HG02970 (cell line): Measurements from ENCODE around the gene ZNF213.

Experiments
- ATAC-seq: cut with Tn5 transposase; IDR thresholded peaks from one replicate; pipeline ENCODE4 v1.9.1; 2021; ENCODE audit warnings: mild to moderate bottlenecking, moderate library complexity, moderate number of reproducible peaks; ENCODE audit not compliant: unreplicated experiment, low FRiP score

Gene ZNF213

DNA sequence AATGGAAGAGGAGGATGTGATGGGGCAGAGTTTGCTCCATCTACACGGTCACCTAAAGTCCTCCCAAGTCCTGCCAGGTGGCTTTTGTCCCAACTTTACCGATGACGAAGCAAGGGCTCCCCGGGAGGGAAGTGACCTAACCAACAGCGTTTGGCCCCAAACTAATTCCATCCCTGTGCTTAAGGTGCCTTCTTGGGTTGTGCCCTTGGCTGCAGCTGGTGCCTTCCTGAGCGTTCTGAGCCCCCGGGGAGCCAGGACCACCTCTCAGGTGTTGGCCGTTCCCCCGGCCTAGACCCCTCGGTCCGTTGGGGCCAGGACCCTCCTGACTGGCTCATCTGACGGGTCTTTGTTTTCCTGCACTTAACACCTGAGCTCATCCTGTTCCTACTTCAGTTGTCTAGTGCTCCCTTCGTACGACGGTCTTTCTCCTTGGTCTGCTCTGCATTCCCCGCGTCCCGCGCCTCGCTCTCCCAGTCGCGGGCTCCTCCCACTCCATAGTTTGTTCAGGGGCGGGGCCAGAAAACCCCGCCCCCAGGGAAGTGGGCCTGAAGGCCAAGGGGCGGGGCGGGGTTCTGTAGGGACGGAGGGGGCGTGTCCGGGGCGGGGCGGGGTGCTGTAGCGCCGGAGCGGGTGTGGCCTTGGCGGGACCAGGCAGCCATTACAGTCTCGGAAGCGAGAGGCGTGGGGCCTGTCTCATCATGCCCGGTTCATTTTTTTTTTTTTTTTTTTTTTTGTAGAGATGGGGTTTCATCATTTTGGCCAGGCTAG, 34.9 kb upstream of the ZNF213 start:
- ATAC-seq, result peak; percentile 50

DNA sequence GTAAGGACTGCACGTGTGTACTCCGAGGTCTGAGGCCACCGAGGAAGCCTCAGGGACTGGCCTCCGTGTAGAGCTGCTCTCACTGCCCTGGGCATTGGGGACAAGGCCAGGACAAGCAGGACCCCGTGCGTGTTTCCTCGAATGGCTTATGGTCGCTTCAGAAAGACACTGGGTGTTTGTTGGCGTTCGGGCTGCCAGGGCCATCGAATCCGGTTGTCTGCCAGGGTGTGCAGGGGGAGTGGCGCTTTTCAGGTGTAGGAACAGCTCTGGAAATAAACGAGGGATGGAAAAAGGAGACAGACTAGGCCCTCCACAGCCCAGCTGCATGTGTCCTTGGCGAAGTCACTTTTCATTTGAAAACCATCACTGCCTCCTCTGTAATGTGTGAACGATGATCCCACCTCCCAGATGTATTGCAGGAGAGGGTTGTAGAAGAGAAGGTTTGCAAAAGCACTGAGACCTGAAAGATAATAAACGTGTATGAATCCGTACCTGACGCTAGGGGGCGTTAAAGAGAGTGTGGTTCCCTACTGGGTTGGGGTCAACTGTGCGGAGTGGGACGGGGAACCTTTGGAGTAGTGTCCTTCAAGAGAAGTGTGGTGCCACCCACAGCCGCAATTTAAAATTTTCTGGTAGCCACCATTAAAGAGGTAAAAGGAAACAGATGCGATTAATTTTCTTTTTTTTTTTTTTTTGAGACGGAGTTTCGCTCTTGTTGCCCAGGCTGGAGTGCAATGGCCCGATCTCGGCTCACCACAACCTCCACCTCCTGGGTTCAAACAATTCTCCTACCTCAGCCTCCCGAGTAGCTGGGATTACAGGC, 33.6 kb upstream of the ZNF213 start:
- no peak for ATAC-seq

DNA sequence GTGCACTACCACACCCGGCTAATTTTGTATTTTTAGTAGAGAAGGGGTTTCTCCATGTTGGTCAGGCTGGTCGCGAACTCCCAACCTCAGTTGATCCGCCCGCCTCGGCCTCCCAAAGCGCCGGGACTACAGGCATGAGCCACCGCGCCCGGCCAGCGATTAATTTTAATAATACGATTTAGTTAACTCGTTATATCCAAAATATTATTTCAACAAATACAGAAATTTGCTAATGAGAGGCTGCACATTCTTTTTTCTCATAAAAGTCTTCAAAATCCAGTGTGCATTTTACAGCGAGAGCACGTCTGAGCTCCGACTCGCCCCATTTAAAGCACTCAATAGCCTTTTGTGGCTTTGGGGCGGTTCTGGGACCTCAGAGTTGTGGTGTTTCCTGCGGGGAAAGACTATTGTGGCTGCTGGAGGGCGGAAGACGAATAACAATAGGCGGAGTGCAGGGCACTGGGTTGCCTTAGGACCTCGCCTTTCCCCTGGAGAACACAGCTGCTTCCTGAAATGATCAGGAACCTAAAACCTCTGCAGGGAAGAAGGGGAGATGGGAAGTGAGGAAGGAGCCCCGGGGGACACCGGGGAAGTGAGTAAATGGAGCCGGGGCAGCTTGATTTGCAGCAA, 32.9 kb upstream of the ZNF213 start:
- ATAC-seq, result no peak

DNA sequence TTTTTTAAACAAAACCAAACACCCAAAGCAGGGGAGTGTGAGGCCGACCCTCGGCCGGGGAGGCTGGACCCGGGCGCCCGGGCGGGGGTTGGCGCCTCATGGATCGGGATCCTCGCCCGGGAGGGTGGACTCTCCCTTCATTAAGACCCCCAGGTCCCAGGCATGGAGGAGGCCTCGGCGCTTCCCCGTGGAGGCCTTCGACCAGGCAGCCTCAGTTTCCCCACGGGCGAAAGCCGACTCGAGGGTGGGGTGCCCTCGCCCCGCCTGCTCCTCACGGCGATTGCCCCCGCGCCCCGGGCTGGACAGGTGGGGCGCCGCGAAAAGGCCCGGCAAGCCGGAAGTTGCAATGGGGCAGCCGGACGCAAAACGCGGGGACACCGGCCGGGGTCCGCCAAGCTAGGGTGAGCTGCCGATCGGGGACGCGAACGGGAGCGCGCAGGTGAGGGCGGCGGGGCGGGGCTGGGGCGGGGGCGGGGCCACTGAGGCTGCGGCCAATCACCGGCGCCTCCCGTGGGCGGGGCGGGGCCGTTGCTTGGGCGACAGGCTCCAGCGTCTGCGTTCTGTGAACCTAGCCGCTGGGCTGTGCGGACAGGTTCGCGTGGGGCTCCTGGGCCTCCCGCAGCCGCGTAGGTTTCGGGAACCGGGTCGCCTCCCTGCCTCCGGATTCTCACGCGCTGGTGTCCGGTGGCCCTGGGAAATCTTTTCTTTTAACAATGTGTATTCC, 28.5 kb upstream of the ZNF213 start:
- ATAC-seq, result peak; percentile 85

DNA sequence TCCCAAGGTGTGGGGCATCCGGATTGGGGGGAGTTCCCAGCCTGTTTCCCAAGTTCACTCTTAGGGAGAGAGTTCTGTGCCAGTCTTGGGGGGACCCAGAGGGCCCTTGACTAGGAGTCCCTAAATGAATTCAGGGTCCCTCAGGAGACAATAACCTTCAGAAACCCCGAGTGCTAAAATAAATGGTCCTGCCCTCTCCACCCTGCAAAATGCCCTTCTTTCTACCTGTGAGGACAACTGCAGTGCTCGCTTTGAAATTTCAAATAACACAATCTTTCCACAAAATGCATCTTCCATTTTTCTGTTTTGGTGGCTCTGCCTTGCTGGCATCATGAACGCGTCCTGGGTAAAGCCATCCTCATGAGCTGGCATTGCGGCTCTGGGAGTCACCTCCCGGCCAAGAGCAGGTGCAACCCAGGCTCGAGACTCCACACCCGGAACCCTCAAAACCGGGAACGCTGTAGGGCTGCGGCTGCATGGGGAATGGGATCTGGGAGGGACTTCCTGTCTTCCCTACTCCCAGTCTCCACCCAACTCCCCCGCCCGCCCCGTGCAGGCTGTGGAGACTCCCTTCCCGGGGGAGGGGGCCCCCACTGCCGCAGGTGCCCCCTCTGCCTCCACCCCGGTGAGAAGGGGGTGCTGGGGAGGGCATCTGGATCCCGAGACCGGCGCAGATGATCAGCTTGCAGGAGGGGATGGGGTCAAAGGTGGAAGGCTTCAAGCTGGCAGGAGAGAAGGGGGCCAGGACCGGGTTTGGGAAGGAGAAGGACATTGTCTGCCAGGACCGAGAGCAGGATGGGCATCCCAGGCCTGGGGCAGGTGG, 22.6 kb upstream of the ZNF213 start, which contains the start of gene ZNF205:
ZNF205 (plus strand) TSS at position 529 of the 823 bp plus-strand sequence. CDS start 845 bp downstream, outside the sequence.
- no peak for ATAC-seq

DNA sequence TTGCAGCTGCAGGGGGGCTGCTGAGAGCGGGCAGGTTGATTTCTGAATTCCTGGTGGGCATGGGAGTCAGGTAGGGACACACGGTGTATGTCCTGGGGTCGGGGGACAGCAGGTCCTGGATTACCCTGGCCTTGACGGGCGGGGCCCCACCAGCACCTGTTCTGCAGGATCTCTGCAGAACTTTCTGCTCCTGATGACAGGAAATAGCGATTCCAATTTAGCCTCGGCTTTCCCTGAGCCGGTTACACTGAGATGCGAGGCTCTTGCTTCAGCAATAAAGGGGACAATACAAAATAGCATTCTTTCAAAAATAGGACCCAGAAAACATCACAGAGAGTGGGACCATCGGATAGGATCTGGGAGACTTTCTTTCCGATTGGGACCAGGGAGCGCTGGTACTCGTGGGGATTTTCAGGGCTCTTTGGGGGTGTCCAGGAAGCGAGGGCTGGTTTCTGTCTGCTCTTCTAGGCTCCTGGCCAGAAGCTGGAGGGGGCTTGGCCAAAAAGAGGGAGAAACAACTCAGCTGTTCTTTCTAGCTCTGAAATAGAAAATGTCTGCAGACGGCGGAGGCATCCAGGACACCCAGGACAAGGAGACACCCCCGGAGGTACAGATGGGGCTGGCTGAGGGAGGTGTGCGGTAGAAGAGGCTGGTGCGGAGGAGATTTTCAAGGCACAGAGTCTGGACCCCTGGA, 21.8 kb upstream of the ZNF213 start:
- ATAC-seq, result no peak

DNA sequence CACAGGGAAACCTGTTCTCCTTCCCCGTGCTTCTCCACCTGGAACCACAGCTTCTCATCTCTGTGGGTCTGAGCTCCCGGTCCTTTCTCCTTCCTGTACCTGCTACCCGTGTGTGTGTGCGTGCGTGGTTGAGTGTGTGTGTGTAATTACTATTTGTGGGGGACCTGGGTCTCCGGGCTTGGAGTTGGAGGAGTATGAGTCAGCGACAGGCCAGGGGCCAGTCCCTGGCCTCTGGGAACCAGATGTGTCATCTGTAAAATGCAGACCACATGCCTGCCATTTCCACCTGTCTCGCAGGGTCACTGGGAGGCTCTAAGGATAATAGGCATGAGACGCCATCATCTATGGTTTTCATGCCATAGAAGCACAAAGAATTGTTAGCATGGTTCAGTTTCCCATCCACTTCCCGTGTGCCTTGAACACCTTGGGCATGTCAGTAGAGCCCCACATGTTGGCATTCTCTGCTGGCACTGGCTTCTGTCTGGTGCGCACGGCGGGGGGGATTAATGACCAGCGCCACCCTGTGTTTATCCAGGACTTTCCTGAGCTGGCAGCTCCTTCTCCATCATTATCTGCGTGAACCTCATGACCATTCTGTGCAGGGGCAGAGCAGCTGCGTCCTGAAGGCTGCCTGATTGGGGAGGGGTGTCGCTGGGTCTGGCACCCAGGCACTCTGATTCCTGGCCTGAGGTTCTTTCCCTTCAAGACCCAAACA, 20.9 kb upstream of the ZNF213 start:
- no peak for ATAC-seq

DNA sequence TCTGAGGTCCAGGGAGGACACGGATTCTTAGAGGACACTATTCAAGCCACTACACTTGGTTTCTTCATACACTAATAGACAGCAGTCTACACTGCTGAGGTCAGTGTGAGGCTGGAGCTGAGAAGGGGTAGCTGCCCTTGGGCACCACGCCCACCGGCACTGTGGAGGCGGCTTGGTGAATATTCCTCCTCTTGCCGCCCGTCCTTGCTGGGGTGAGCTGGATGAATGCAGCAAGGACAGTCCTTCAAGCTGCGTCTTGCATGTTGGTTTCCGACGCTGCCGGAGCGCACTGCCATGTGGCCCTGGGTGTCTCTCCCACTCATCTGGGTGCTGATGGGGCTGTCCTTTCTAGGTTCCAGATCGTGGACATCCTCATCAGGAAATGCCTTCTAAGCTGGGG, 19.8 kb upstream of the ZNF213 start:
- ATAC-seq, result no peak

DNA sequence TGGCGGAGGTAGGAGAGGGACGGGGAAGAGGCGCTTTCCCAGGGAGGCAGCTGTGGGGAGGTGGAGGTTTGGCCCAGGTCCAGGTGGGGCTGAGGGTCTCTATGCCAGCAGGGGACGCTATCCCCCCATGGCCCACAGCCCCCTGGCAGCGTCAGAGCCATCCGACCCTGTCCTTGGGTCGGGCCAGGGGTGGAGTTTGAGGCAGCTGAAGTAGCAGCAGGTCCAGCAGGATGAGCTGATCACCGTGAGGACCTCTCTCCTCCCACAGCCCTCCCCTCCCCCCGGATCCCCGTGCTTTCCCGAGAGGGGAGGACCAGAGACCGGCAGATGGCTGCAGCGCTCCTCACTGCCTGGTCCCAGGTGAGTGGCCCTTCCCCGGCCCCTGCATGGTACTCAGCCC, 19.3 kb upstream of the ZNF213 start:
- no peak for ATAC-seq

DNA sequence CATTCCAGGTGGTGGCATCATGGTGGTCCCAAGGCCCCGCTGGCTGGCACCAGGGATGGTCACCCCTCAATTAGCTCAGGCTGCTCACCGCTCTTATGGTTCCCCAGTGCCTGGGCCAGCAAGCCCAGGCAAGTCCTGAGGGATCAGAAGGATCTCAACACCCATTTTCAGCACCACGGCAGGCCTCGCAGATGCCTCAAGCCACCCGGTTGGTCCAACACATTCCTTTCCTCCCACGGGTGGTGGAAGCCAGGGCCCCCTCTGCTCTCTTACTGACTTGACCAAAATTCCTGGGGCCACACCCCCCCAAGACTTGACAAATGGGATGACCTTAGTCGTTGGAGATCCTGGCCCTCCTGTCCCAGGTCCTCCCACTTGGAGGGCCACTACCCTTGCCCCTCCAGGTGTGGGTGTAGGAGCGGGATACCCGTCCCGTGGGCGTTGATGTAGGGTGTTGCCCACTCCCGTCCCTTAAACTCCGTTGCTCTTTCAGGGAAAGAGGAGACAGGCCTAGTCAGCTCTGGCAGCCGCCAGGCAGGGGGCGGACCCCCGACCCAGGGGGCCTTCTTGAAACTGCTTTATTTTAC, 16.5 kb upstream of the ZNF213 start:
- ATAC-seq, result no peak

DNA sequence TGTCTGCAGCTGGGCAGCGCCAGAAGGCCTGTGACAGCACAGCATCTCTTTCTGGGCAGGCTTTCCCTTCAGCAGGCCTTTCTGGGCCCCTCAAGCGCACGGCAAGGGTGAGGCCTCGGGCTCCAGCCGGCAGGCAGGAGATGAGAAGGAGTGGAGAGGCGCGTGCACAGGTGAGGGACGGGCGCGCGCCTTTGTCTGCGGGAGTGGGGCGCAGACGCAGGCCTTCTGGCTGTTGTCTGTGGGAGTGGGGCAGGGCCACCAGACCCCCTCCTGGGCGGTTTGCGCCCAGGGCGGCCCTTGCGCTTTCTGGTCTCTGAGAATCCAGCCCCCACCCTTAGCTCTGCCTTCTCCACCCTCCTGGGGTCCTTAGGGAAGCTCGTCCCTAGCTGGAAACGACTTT, 16.0 kb upstream of the ZNF213 start:
- no peak for ATAC-seq

DNA sequence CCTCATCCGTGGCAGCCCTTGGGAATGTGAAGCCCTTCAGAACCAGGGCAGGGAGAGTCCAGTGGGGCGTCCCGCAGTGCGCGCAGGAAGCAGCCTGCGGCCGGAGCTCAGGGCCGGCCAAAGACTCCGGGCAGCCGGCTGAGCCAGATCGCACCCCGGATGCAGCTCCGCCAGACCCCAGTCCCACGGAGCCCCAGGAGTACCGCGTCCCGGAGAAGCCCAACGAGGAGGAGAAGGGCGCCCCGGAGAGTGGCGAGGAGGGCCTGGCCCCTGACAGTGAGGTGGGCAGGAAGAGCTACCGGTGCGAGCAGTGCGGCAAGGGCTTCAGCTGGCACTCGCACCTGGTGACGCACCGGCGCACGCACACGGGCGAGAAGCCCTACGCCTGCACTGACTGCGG, 15.5 kb upstream of the ZNF213 start:
- no peak for ATAC-seq

DNA sequence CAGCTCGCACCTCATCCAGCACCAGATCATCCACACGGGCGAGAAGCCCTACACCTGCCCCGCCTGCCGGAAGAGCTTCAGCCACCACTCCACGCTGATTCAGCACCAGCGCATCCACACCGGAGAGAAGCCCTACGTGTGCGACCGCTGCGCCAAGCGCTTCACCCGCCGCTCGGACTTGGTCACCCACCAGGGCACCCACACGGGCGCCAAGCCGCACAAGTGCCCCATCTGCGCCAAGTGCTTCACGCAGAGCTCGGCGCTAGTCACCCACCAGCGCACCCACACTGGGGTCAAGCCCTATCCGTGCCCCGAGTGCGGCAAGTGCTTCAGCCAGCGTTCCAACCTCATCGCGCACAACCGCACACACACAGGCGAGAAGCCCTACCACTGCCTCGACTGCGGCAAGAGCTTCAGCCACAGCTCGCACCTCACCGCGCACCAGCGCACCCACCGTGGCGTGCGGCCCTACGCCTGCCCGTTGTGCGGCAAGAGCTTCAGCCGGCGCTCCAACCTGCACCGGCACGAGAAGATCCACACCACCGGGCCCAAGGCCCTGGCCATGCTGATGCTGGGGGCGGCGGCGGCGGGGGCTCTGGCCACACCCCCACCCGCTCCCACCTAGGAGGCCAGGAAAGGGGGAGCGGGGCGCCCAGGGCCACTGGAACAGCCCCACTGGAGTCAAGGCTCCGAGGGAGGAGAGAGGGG, 15.0 kb upstream of the ZNF213 start:
- ATAC-seq, result no peak

DNA sequence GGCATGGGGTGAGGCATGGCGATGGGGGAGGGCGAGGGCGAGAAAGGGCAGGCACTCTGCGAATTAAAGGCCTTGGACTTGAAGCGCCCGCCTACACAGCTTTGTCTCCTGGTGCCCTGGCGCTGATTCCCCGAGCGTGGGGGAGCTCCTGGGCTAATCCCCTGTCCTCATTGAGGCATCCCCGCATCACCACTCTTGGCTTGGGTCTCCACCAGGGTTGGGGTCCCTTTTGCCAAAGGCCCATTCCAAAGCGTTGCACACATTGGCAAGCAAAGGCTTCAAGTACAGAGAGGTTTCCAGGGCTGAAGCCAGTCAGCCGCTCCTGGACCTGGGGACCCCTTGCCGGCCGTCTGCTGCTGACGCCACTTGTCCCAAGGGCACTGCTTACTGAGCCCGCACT, 14.4 kb upstream of the ZNF213 start:
- no peak for ATAC-seq

DNA sequence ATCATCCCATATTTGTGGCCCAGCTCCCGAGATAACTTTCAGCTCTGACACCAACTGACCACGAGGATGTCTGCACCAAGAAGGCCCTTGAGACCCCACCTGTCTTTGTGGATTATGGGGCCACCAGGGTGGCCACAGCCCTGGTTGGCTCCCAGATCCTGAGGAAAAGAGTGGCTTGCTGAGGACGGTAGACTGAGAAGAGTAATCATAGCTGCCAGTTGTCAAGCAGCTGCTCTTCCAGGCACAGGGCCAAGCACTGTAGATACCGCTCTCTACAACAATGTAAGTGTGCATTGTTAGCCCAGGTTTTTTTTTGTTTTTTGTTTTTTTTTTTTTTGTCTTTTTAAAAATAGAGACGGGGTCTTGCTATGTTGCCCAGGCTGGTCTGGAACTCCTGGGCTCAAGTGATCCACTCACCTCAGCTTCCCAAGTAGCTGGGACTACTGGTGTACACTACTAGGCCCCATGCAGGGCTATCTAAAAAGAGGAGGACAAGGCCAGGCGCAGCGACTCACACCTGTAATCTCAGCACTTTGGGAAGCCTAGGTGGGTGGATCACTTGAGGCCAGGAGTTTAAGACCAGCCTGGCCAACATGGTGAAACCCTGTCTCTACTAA, 12.9 kb upstream of the ZNF213 start:
- no peak for ATAC-seq

DNA sequence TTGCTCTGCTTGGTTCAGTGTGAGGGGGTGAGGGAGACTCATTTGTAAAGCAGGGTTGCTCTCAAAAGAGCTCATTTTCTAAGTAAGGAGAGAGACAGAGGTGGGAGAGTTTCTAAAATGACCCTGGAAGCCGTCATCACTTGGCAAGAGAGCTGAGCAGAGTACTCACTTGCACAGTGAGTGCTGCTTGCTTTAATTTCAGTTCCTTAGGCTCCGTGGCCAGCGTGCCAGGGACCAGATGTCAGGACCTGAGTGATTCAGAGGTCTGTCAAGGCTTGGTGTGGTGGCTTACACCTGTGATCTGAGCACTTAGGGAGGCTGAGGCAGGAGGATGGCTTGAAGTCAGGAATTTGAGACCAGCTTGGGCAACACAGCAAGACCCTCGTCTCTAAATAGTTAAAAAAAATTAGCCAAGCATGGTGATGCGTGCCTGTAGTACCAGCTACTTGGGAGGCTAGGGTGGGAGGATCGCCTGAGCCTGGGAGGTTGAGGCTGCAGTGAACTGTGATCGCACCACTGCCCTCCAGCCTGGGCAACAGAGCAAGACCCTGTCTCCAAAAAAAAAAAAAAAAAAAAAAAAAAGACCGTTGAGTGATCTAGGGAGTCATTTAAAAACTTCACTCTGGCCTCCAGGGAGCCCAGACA, 11.8 kb upstream of the ZNF213 start:
- ATAC-seq, result no peak
